ENCODE results near the gene EPB41L3. TPM values are rescaled to one million over a fixed set of nuclear protein-coding genes. Genes with fewer than 3 reads are reported as not detected.
"Not testable (repeated sequence)": the region's sequence is repeated elsewhere in the genome, so short reads cannot be mapped to it uniquely, and the experiment has no call there.

Gene EPB41L3
- total RNA-seq, 4 donors from 2014 or later, result 97.3 to 403 (median 134) TPM

GRCh38 chr18:5516841-5517240, 27.0 kb downstream of the EPB41L3 start:
- Histone ChIP-seq H3K27me3 (no peaks in the 10 kb centered on the region), H3K27ac (no peak overlapping the region), H3K36me3 (no peaks in the 10 kb centered on the region), H3K9me3 (no peaks in the 10 kb centered on the region), H3K4me3 (no peak overlapping the region), H3K4me1 (peaks cover 5 to 42% (median 7%) of the 10 kb centered on the region in 4 donors)
- no peak for DNase-seq
- 71 to 81% methylated on average over 1 to 6 of the region's 6 CpGs for WGBS, 2 donors (ENCODE audit: low coverage in 1 of 2)
- in situ Hi-C loops (cut with MboI; ENCODE audit: low pct_ligation_motif_present in 1 of 4, low pct_unique_long_range_greater_than_20kb in 1 of 4, low sequenced_read_pairs in 3 of 4), result no loop called here
- TF ChIP-seq POLR2AphosphoS5 (IDR thresholded peaks at IDR 0.05) (no peak), POLR2A (IDR thresholded peaks at IDR 0.05) (no peak), CTCF (IDR thresholded peaks at IDR 0.05) (no peak), EP300 (IDR thresholded peaks at IDR 0.05; ENCODE audit: low read depth) (no peak)
- intact Hi-C loops (cut with DNase I; ENCODE audit: low total_unique reads), result no loop called here

- in situ Hi-C loops (cut with MboI; ENCODE audit: low pct_ligation_motif_present in 1 of 4, low pct_unique_long_range_greater_than_20kb in 1 of 4, low sequenced_read_pairs in 3 of 4), result no loop called here
- intact Hi-C loops (cut with DNase I; ENCODE audit: low total_unique reads), result no loop called here
- H3K27me3 ChIP-seq, result no peaks in the 10 kb centered on the region
- DNase-seq, result no peak
- H3K4me3 ChIP-seq, result no peak overlapping the region
- H3K36me3 ChIP-seq, result no peaks in the 10 kb centered on the region
- 33 to 58% methylated on average over 2 to 3 of the region's 3 CpGs for WGBS, 2 donors (ENCODE audit: low coverage in 1 of 2)
- TF ChIP-seq CTCF (IDR thresholded peaks at IDR 0.05), result no peak
- TF ChIP-seq EP300 (IDR thresholded peaks at IDR 0.05; ENCODE audit: low read depth), result no peak
- no peak for TF ChIP-seq POLR2AphosphoS5 (IDR thresholded peaks at IDR 0.05)
- no peak for TF ChIP-seq POLR2A (IDR thresholded peaks at IDR 0.05)
- H3K9me3 ChIP-seq, result no peaks in the 10 kb centered on the region
- H3K4me1 ChIP-seq, result peaks cover under 1 to 35% (median 7%) of the 10 kb centered on the region in 4 donors
- H3K27ac ChIP-seq, result peak overlapping the region; percentile 26 to 55 (median 29)
These were observed 28.6 kb downstream of the EPB41L3 start for GRCh38 chr18:5515011-5515784.

GRCh38 chr18:5513947-5514346, 29.9 kb downstream of the EPB41L3 start:
- in situ Hi-C loops (cut with MboI; ENCODE audit: low pct_ligation_motif_present in 1 of 4, low pct_unique_long_range_greater_than_20kb in 1 of 4, low sequenced_read_pairs in 3 of 4), result no loop called here
- TF ChIP-seq CTCF (IDR thresholded peaks at IDR 0.05) (no peak), POLR2AphosphoS5 (IDR thresholded peaks at IDR 0.05) (no peak), EP300 (IDR thresholded peaks at IDR 0.05; ENCODE audit: low read depth) (no peak), POLR2A (IDR thresholded peaks at IDR 0.05) (no peak)
- Histone ChIP-seq H3K4me1 (peaks cover 0 to 35% (median 7%) of the 10 kb centered on the region in 4 donors), H3K27me3 (no peaks in the 10 kb centered on the region), H3K9me3 (no peaks in the 10 kb centered on the region), H3K27ac (peak overlapping the region in 1 of 4 donors; percentile 13), H3K36me3 (no peaks in the 10 kb centered on the region), H3K4me3 (no peak overlapping the region)
- DNase-seq, result no peak
- 13 to 39% methylated on average over 1 of the region's 1 CpG for WGBS, 2 donors (ENCODE audit: low coverage in 1 of 2)
- intact Hi-C loops (cut with DNase I; ENCODE audit: low total_unique reads), result no loop called here

GRCh38 chr18:5512176-5512575, 31.6 kb downstream of the EPB41L3 start:
- H3K36me3 ChIP-seq, result no peaks in the 10 kb centered on the region
- intact Hi-C loops (cut with DNase I; ENCODE audit: low total_unique reads), result no loop called here
- in situ Hi-C loops (cut with MboI; ENCODE audit: low pct_ligation_motif_present in 1 of 4, low pct_unique_long_range_greater_than_20kb in 1 of 4, low sequenced_read_pairs in 3 of 4), result no loop called here
- H3K4me1 ChIP-seq, result peaks cover 0 to 35% (median 9%) of the 10 kb centered on the region in 4 donors
- WGBS, 2 donors (ENCODE audit: low coverage in 1 of 2), result 93 to 100% methylated on average over 4 of the region's 4 CpGs
- H3K27ac ChIP-seq, result no peak overlapping the region
- TF ChIP-seq POLR2AphosphoS5 (IDR thresholded peaks at IDR 0.05), result no peak
- no peak for TF ChIP-seq POLR2A (IDR thresholded peaks at IDR 0.05)
- no peak for TF ChIP-seq EP300 (IDR thresholded peaks at IDR 0.05; ENCODE audit: low read depth)
- no peak for TF ChIP-seq CTCF (IDR thresholded peaks at IDR 0.05)
- H3K9me3 ChIP-seq, result no peaks in the 10 kb centered on the region
- H3K4me3 ChIP-seq, result no peak overlapping the region
- no peak for DNase-seq
- no peaks in the 10 kb centered on the region for H3K27me3 ChIP-seq

- H3K27ac ChIP-seq; H3K27me3 ChIP-seq; H3K9me3 ChIP-seq; in situ Hi-C loops (cut with MboI; ENCODE audit: low pct_ligation_motif_present in 1 of 4, low pct_unique_long_range_greater_than_20kb in 1 of 4, low sequenced_read_pairs in 3 of 4); DNase-seq; H3K4me3 ChIP-seq; intact Hi-C loops (cut with DNase I; ENCODE audit: low total_unique reads); H3K36me3 ChIP-seq: not testable (repeated sequence)
- peaks cover 0 to 36% (median 9%) of the 10 kb centered on the region in 4 donors for H3K4me1 ChIP-seq
- WGBS, 2 donors (ENCODE audit: low coverage in 1 of 2), result 54 to 78% methylated on average over 4 of the region's 4 CpGs
These were observed 32.3 kb downstream of the EPB41L3 start for GRCh38 chr18:5511541-5511940.
